GM18870 (cell line): ENCODE measurements around the gene IL1R2.

Experiments
- ATAC-seq: cut with Tn5 transposase; IDR thresholded peaks from one replicate; pipeline ENCODE4 v1.9.1; 2021; ENCODE audit warnings: moderate library complexity; ENCODE audit not compliant: unreplicated experiment

The IL1R2 gene, protein sequence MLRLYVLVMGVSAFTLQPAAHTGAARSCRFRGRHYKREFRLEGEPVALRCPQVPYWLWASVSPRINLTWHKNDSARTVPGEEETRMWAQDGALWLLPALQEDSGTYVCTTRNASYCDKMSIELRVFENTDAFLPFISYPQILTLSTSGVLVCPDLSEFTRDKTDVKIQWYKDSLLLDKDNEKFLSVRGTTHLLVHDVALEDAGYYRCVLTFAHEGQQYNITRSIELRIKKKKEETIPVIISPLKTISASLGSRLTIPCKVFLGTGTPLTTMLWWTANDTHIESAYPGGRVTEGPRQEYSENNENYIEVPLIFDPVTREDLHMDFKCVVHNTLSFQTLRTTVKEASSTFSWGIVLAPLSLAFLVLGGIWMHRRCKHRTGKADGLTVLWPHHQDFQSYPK

DNA sequence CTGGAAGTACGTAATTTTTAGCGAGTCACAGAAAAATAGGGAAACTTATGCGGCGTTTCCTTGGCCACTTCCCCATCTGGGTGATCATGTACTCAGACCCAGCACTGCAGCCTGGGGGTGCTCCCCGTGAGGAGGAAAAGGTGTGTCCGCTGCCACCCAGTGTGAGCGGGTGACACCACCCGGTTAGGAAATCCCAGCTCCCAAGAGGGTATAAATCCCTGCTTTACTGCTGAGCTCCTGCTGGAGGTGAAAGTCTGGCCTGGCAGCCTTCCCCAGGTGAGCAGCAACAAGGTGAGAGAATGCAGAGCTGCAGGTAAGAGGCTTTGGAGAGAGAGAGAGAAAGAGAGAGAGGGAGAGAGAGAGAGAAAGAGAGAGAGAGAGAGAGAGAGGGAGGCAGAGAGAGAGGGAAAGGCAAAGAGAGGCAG, at the start of gene IL1R2:
Gene IL1R2, plus strand, starts transcription at position 240 of the 425 bp plus-strand sequence. CDS start 16,616 bp downstream, outside the sequence.
- no peak for ATAC-seq

DNA sequence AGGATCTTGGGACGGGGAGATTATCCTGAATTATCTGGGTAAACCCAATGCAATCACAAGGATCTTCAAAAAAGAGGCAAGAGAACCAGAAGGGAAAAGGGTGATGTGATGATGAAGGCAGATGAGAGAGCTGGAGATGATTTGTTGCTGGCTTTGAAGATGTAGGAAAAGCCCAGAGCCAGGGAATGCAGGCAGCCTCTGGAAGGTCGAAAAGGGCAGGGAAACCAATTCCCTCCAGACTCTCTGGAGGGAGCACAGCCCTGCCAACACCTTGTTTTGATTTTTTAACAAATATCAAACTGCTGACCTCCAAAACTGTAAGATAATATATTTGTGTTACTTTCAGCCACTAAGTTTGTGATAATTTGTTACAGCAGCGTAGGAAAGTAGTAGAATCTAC, 48.9 kb upstream of the IL1R2 start:
- ATAC-seq = no peak

DNA sequence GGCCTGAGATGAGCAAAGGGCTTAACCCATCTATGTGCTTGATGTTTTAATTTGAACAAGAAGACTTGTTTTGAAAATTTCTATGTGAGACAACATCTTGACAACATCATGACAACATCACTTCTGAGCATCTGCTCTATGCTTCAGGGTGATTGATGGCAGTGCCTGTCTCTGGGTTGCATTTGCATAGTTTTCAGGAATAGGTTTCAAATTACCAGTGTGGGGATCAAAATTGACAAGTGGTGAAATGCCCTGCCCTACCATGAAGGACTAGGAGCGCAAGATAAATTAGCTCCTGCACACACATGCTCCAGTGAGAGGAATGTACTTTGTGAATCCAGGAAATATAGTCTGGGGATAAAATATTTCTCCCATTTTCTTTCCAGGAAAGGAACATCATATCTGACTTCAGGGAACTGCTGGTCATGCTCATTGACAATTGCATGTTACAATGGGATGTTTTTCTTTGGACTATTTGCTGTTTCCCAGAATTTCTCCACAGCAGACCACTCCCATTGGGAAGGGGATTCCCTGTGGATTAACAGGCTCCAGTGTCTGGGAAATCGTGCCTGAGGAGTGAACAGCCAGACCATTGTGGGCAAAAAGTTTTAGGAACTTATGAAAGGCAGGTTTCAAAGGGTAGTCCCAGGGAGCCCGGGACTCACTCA, 45.3 kb upstream of the IL1R2 start:
- ATAC-seq = no peak

DNA sequence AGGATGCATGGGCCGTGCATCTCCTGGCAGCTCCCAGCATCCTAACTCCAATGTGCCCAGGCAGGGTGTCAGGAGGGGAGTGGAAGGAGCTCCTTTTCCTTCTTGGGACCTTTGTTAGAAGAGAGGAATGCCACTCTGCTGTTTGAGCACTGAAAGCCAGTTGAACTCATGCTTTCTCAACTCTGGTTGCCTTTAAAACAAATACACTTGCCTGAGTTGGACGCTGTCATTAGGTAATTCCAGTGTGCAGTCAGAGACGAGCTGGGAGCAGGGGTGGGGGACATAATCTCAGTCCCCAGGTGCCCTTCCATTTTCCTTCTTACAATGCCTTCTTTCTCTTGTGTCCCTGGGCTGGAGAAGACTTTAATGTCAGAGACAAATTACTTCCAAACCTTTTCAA, 44.4 kb upstream of the IL1R2 start:
- no peak for ATAC-seq

DNA sequence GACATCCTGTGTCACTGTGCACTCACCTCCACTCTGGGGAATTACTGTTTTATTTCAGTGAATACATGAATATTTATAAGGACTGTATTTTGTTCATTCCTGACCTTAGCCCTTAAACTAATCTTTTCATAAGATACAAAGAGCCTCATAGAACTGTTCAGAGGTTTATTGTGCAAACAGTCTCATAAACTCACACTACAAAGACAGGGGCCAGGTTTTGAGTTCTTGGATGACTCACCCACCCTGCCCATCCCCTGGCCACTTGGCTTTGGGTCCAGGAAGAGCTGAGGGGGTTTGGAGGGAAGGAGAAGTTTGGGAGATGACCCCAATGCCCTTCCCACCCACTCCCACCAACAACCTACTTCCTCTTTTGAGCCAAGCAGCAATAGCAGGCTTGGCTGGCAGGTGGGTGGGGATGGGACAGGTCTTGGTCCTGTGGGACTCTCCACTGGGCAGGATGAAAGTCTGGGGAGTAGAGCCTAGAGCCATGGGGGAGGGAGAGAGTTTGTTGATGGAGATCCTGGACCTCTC, 43.1 kb upstream of the IL1R2 start:
- ATAC-seq = no peak

DNA sequence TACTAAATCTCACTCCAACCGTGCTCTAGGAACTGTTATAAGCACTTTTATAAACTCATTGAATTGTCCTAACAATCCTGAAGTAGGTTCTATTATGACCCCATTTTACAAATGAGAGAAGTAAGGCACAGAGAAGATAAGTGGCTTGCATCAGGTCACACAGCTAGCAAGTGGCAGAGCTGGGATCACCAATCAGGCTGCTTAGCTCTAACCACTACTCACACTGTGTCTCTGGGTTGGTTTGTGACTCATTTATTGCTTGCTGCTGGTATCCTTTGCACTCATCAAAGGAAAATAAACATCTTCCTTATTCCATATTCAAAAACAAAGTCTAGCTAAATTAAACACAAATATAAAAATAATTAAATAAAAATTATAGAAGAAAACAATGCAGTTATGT, 42.5 kb upstream of the IL1R2 start:
- ATAC-seq = no peak

DNA sequence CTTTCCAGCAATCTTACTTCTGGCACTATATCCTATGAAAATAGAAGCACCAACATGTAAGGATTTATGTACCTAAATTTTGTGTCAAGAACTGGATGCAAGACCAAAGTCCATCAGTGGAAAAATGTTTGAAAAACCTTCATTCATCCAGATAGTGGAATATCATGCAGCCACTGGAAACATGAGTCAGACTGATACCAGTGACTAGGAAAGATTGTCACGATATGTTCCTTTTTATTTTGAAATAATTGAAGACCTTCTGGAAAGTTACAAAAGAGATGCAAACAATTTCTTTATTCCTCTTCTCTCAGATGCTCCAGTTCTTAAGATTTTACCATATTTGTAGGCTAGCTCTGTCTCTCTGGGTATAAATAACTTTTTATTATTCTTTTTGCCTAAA, 40.5 kb upstream of the IL1R2 start:
- ATAC-seq = no peak

DNA sequence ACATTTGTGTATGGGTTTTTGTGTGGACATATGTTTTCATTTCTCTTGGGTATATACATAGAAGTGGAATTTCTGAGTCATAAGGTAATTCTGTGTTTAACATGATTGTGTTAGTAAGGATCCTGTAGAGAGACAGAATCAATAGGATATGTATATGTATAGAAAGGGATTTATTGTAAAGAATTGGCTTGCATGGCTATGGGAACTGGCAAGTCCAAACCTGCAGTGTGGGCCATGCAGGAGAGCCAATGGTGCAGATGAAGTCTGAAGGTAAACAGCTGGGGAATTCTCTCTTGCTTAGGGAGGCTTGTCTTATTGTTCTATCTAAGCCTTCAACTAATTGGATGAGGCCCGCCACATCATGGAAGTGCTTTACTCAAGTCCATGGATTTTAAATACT, 39.2 kb upstream of the IL1R2 start:
- ATAC-seq = no peak

DNA sequence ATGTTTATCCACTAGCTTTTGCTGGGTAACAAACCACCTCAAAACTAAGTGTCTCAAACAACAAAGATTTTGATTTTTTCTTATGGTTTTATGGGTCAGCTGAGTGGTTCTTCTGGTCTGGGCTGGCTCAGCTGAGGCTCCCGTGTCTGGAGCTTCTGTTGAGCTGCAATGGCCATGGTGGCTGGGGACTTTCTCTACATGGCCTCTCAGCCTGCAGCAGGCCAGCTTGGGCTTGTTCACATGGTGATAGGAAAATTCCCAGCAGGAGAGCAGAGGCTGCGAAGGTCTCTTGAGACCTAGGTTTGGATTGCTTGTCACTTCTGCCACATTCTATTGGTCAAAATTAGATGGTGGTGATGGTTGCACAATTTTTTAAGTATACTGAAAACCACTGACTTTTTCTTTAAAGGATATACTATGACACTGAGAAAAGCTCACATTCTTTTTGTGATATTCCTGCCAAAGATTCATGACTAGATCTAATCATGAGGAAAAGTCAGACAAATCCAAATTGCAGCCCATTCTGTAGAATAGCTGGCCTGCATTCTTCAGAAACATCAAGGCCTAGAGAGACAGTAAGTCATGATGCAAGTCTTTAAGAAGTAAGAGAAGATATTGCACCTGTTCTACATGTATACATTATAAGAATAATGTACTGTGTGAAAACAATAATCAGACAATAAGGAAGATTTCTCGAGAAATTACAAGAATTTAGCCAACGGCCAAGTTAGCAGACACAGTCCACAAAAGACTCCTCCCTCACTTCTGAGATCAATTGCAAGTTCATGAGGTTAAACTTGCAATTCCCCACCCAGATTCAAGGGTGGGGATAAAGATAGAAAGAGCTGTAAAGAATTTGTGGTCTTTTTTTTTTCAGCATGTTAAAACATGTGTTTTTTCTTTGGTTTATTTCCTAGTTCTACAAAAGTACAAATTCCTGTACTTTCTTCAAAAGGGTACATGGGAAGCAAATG, 35.0 kb upstream of the IL1R2 start:
- no peak for ATAC-seq

DNA sequence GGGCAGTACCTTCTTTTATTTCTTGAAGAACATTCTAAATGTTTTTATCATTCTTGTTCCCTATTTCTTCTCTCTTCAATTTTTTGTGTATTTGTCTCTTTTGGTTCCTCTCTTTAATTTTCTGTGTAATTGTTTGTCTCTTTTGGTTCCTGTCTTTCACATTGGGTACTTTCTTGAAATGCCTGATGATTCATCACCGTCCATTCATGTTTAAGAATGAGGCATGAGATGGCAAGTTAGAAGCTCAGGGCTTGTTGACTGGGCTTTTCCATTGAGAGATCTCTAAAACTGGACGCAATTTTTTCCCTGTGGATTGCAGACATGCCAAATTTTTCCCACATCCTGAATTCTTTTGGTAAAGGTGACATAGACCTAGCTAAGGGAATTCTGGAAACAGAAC, 33.7 kb upstream of the IL1R2 start:
- no peak for ATAC-seq

DNA sequence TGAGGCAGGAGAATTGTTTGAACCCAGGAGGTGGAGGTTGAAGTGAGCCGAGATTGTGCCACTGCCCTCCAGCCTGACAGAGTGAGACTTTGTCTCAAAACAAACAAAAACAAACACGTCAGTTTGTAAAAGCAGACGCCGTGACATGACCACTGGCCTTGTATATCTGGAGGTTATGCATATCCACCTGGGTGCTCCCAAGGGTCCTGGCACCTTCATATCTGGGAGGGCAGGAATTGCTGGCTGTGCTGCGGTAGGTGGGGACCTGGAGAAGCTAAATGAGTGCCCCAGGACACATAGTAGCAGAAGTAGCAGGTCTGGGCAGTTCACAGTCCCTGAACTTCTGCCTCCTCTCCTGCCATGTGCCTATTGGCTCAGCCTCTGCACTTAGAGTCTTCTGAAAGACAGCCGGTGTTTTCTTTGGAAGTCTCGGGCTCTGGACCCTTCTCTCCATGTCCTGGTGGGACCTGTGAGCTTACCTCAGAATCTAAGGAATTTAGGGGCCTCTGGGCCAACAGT, 30.9 kb upstream of the IL1R2 start:
- no peak for ATAC-seq

DNA sequence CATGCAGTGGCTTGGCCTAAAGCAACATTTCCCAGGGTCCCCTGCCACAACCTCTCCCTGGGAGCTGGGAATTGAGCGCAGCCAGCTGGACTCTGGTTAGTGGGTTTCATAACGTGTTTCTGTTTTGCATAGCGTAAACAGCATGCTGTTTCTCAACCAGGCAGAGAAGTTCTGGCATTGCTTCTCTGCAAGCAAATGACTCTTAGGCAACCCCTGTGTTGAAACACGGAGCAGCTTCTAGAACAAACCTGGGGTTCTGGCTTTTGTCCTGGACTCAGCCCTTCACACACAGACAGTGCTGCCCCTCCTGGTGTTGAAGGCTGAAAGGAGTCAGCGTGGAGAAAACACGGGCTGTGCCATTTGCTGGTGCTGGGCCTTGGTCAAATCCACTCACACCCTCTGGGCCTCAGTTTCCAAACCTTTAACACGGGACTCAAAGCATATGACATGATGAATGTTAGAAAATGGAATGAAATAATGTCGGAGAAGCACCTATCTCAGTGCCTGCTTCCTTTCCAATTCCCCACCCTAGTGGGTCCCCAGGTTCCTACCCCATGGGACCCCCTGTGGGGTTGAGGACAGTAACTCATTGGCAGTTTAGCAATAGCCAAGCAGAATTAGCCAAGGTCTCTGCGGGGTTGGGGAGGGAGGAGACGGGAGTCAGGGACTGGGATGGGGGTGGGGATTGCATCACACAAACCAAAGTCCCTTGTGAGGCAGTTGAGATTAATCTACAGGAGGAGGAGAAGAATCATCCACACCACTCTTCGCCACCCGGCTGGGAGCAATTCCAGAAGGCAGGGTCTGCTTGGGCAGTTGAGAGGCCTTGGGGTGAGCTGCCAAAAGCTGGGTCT, 30.2 kb upstream of the IL1R2 start:
- ATAC-seq = no peak

DNA sequence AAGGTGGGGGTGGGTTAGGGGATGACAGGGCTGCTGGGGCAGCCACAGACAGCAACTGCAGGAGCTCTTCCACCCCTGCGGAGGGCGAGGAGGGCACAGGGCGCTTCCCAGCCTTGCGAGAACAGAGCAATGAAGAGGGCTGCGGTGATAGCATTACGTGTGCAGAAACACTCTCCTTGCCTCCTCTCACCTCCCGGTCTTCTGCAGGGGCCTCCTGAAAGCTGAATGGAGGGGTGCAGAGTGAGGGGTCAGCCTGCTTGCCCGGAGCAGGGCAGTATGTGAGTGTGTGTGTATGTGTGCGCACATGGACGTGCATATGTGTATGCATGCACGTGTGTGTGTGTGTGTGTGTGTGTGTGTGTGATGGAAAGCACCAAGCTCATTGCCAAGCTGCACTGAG, 29.5 kb upstream of the IL1R2 start:
- ATAC-seq = no peak

DNA sequence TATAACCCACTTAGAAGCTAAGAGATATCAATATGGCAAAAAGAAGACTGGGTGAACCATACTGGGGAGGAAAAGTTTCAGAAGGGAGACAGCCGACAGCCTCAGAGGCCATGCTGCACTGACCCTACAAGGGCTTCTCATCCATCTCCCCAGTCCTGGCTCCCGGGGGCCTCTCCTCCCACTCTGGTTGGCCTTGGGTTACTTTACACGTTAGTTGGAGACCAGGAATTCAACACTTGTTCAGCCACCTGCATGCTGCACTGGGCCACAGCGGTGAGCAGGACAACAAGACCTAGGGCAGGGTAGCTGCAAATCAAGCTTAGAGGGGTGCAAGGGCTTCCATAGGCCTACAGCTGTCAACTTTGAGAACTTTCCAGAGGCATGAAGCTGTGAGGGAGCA, 28.6 kb upstream of the IL1R2 start:
- no peak for ATAC-seq

DNA sequence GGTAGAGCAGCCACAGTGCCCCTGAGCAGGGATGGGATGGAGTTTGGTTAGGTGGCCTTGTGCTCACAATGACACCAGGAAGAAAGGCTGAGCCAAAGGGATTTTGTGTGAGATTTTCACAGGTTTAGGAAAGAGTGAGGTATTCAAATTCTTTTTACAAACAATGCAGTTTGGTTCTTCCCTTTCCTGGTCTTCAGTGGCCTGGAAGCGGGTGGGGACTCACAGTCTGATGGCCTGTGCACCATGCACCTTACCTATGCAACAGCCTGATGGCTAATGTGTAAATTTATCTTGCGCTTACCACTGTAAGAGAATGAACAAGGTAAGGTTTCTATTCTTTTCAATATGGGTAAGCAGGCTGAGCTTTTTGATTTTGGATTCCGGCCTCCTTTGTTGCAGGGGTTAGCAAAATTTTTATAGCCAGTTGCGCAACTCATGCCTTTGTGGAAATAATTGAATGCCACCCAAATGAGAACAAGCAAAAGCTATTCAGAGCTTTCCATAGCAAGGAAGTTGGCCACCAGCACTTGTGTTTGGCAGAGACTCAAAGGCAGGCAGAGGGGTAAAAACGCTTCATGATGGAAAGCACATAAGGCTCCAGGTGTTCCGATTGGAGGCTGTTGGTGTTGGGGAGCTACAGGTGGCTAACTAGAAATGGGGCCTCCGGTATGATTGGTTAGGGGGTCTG, 23.8 kb upstream of the IL1R2 start:
- no peak for ATAC-seq

DNA sequence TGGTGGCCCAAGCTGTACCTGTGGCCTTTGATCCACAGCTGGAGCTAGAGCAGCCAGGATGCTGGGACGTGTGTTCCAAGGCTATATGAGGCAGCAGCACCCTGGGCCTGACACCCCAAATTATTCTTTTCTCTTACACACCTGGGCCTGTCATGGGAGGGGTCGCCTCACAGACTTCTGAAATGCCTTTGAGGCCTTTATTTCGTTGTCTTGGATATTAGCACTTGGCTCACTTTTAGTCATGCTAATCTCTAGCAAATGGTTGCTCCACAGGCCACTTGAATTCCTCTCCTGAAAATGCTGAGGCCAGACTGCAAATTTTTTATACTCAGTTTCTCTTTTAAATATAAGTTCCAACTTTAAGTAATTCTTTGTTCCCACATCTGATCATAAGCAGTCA, 22.0 kb upstream of the IL1R2 start:
- ATAC-seq = no peak

DNA sequence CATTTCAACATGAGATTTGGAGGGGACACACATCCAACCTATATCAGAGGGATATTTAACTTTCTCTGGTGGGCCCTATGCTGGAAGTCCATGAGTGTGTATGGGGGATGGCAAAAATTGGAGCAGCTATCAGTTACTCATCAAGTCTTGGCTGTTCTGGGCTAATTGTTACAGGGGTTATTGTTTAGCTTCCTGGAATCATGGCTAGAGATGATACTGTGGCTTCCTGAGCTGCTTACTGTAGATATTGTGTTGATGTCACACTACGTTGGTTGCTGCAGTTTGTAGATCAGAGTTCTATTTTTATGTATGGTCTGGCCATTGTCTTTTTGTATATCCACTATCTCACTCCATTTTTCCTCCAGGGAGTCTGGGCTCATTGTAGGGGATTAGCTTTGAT, 20.9 kb upstream of the IL1R2 start:
- ATAC-seq = no peak

DNA sequence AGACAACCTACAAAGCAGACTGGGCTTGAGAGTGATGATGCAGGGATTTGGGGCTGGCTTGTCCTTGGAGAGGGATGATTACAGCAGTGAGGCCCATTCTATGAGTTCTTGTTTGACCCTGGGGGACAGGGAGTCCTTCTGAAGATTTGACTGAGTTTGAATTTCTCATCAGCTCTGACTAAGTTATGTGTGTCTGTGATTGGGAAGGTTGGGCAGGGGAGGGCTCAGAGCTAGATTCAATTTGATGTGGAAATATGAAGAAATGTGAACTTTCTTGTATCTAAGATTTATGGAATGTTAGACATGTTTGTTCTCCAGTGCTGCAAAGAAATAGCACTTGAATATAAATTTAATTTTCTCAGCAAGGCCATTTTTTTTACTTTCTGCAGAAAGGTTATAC, 19.9 kb upstream of the IL1R2 start:
- ATAC-seq = no peak

DNA sequence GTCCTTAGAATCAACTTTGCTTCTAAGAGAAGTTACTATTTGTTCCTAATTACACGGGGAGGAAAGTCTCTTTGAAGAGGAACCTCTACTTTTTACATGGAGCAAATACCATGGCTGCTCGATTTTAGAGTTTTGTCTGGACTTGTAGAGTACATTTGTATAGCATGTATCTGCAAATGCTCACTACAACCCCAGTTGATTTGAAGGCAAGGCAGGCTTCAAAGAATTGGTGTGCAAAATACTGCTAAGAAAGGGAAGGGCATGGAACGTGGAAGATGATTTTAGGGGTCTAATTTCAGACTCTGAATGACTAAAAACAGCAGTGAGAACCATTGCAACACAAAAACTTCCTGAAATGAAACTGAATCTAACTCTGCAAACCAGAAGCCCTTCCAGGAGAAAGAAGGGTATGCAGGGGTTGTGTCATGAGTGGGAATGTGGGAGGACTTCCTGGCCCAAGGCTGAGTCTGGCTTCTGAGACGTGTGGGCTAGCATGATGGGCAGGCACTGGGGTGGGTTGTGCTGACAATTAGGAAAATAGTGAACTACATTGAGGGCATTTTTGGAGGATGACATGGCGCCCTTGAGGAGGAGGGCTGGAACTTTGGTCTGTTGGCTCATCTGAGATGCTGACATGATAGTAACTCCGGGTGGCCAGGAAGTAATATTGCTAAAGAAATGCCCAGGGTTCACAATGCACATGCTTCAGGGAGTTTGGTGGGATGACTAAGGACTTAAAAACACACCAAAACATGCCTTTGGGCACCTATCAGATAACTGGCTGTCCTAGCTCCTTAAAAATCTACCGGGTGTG, 18.9 kb upstream of the IL1R2 start:
- no peak for ATAC-seq
